Dendritic cell treated with granulocyte-macrophage colony-stimulating factor and Interleukin-4, amounts not matched to agents 40 ng/mL and 50 ng/mL, for 4 days (primary cell): ENCODE data around the gene OR6C75.
"Not testable (repeated sequence)": the region's sequence is repeated elsewhere in the genome, so short reads cannot be mapped to it uniquely, and the experiment has no call there.

Experiments used
- H3K27ac Mint-ChIP-seq: one replicate; pipeline ENCODE4 v1.8.0; 2022; ENCODE audit warnings: mild to moderate bottlenecking, mixed read lengths
- H3K27me3 Mint-ChIP-seq: one replicate; pipeline ENCODE4 v1.8.0; 2022; ENCODE audit warnings: mild to moderate bottlenecking, mixed read lengths
- H3K36me3 Mint-ChIP-seq: one replicate; pipeline ENCODE4 v1.8.0; 2022; ENCODE audit warnings: low read depth, mixed read lengths
- H3K4me1 Mint-ChIP-seq: one replicate; pipeline ENCODE4 v1.8.0; 2022; ENCODE audit warnings: low read depth, mixed read lengths
- H3K4me3 Mint-ChIP-seq: one replicate; pipeline ENCODE4 v1.8.0; 2022; ENCODE audit warnings: mild to moderate bottlenecking, moderate library complexity, mixed read lengths
- H3K9me3 Mint-ChIP-seq: one replicate; pipeline ENCODE4 v1.8.0; 2022; ENCODE audit warnings: mixed read lengths
- intact Hi-C: fragments of 100-400 bp; cut with micrococcal nuclease; formaldehyde crosslinking; loops from one replicate; pipeline ENCODE4 v1.15.0; 2022

The OR6C75 gene

GRCh38 chr12:55362675-55363074 lies at the start of gene OR6C75:
Gene OR6C75 (plus strand): TSS chr12:55362975. CDS start chr12:55365111, 2,136 bp downstream.
- no peaks in the 10 kb centered on the region for H3K36me3 Mint-ChIP-seq
- intact Hi-C loops, result no loop called here
- no peaks in the 10 kb centered on the region for H3K4me1 Mint-ChIP-seq
- H3K9me3 Mint-ChIP-seq, result no peaks in the 10 kb centered on the region
- H3K27ac Mint-ChIP-seq, result no peak within 1 kb of the TSS
- H3K27me3 Mint-ChIP-seq, result peaks cover 8% of the 10 kb centered on the region
- H3K4me3 Mint-ChIP-seq, result no peak within 1 kb of the TSS

DNA sequence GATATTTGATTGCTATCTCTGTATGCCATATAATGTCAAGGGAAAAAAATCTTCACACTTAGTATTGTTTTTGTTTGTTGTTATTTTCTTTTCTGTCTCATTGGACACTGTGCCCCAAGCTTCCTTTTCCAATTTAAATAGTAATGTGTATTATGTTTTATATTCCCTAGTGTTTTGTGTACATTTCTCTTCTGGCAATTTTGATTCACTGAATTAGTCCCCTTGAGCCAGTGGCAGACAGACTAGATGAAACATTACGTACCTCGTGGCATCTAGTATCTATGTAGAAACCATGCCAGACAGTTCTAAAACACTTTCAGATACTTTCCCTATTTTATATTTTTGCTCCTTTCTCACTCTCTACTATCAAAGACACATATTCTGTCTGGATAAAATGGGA lies 48.7 kb upstream of the OR6C75 start, which contains the start of gene OR6C1:
Gene OR6C1, plus strand, starts transcription at position 301 of the 400 bp plus-strand sequence. CDS start 6,257 bp downstream, outside the sequence.
- Mint-ChIP-seq H3K4me1 (no peaks in the 10 kb centered on the region), H3K27ac (no peak within 1 kb of the TSS), H3K4me3 (no peak within 1 kb of the TSS), H3K27me3 (peaks cover 2% of the 10 kb centered on the region), H3K9me3 (no peaks in the 10 kb centered on the region), H3K36me3 (no peaks in the 10 kb centered on the region)
- intact Hi-C loops, result no loop called here

DNA sequence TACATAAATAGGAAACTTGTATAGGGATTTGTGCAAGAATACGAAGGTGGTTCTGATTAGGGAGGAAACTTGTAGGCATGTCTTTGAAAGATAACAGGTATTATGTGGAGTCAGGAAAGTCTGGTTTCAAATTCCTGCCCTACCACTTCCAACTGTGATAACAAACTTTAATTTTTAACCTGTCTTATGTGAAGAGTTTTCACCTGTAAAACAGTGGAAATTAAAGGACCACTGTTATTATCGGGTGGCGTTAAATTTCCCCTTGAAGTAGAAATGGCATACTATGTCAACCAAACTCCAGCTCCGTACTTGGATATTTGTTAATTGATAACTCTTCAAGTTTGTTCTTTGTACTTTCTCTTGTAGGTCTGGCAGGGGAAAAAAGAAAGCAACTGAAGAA lies 42.6 kb upstream of the OR6C75 start:
- H3K27ac Mint-ChIP-seq, result no peak overlapping the region
- H3K27me3 Mint-ChIP-seq, result peaks cover 6% of the 10 kb centered on the region

DNA sequence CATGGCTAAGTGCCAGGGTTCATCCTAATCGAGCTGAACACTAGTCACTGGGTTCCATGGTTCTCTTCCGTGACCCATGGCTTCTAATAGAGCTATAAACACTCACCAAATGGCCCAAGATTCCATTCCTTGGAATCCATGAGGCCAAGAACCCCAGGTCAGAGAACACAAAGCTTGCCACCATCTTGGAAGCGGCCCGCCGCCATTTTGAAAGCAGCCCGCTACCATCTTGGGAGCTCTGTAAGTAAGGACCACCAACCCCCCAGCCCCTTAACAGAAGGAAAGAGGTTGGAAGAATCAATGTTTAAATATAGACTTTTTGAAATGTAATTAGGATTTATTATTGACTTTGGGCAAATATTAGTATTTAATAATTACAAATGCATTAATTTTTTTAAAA lies 37.0 kb upstream of the OR6C75 start:
- H3K4me3 Mint-ChIP-seq, H3K36me3 Mint-ChIP-seq, H3K27ac Mint-ChIP-seq, H3K9me3 Mint-ChIP-seq, intact Hi-C loops, H3K4me1 Mint-ChIP-seq, H3K27me3 Mint-ChIP-seq: not testable (repeated sequence)

More for the DNA sequence above, 42.6 kb upstream of the OR6C75 start:
- no peaks in the 10 kb centered on the region for H3K36me3 Mint-ChIP-seq
- H3K4me1 Mint-ChIP-seq, result no peaks in the 10 kb centered on the region
- H3K9me3 Mint-ChIP-seq, result no peaks in the 10 kb centered on the region
- H3K4me3 Mint-ChIP-seq, result no peak overlapping the region
- intact Hi-C loops, result no loop called here

- Mint-ChIP-seq H3K4me1 (no peaks in the 10 kb centered on the region), H3K9me3 (no peaks in the 10 kb centered on the region), H3K36me3 (no peaks in the 10 kb centered on the region), H3K27ac (no peak within 1 kb of the TSS), H3K27me3 (no peaks in the 10 kb centered on the region), H3K4me3 (no peak within 1 kb of the TSS)
- intact Hi-C loops, result no loop called here
Observed at GRCh38 chr12:55330446-55330845, 32.3 kb upstream of the OR6C75 start, which contains the start of gene OR6C3. Gene OR6C3 (plus strand): TSS chr12:55330746. CDS start chr12:55331701, 955 bp downstream.

GRCh38 chr12:55336002-55336401 lies 26.8 kb upstream of the OR6C75 start:
- intact Hi-C loops, result no loop called here
- Mint-ChIP-seq H3K36me3 (no peaks in the 10 kb centered on the region), H3K4me3 (no peak overlapping the region), H3K4me1 (no peaks in the 10 kb centered on the region), H3K9me3 (no peaks in the 10 kb centered on the region), H3K27ac (no peak overlapping the region), H3K27me3 (peaks cover 7% of the 10 kb centered on the region)

- H3K27ac Mint-ChIP-seq, H3K9me3 Mint-ChIP-seq, H3K27me3 Mint-ChIP-seq, intact Hi-C loops, H3K4me1 Mint-ChIP-seq, H3K4me3 Mint-ChIP-seq, H3K36me3 Mint-ChIP-seq: not testable (repeated sequence)
Observed at GRCh38 chr12:55355338-55355737, 7.4 kb upstream of the OR6C75 start.

- Mint-ChIP-seq H3K9me3 (no peaks in the 10 kb centered on the region), H3K36me3 (no peaks in the 10 kb centered on the region), H3K4me3 (no peak overlapping the region), H3K27me3 (peaks cover 4% of the 10 kb centered on the region), H3K4me1 (no peaks in the 10 kb centered on the region), H3K27ac (no peak overlapping the region)
- intact Hi-C loops, result no loop called here
Observed at GRCh38 chr12:55365086-55365485, 2.3 kb downstream of the OR6C75 start.

DNA sequence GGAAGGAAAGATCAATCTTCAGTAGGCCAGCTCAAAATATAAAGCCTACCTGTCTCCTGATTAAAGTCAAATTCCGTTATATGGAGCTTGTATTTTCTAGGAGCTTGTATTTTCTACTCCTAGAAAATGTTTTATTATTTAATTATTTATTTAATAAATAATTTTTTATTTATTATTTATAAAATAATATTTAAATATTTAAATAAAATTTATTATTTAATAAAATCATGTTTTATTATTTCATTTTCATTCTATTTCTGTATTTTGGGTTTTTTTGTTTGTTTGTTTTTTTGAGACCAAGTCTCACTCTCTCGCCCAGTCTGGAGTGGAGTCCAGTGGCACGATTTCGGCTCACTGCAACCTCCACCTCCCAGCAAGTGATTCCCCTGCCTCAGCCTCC lies 9.7 kb downstream of the OR6C75 start:
- no peaks in the 10 kb centered on the region for H3K36me3 Mint-ChIP-seq
- no peaks in the 10 kb centered on the region for H3K4me1 Mint-ChIP-seq
- no peak overlapping the region for H3K27ac Mint-ChIP-seq
- H3K4me3 Mint-ChIP-seq, result no peak overlapping the region
- intact Hi-C loops, result no loop called here
- H3K27me3 Mint-ChIP-seq, result no peaks in the 10 kb centered on the region
- no peaks in the 10 kb centered on the region for H3K9me3 Mint-ChIP-seq

DNA sequence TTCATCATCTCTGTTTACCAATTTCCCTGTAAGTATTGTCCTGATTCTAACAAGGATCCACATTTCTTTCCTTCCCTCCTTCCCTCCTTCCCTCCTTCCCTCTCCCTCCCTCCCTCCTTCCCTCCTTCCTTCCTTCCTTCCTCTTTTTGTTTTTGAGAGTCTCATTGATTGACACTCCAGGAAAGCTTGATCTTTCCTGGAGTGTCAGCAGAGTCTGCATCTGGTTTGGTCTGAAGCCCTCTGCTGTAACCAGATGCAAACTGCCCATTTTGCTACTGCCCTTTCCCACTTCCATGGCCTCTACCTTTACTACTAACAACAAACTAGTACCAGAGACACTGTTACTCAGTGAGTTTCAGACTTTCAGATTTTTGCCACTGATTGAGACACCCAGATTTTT lies 23.1 kb downstream of the OR6C75 start:
- peaks cover 1% of the 10 kb centered on the region for H3K27me3 Mint-ChIP-seq
- H3K4me3 Mint-ChIP-seq, result no peak overlapping the region
- no peaks in the 10 kb centered on the region for H3K9me3 Mint-ChIP-seq
- no peak overlapping the region for H3K27ac Mint-ChIP-seq
- H3K36me3 Mint-ChIP-seq, result no peaks in the 10 kb centered on the region
- intact Hi-C loops, result no loop called here
- no peaks in the 10 kb centered on the region for H3K4me1 Mint-ChIP-seq

- Mint-ChIP-seq H3K4me1 (no peaks in the 10 kb centered on the region), H3K4me3 (no peak overlapping the region), H3K36me3 (no peaks in the 10 kb centered on the region), H3K9me3 (no peaks in the 10 kb centered on the region), H3K27me3 (peaks cover 8% of the 10 kb centered on the region), H3K27ac (no peak overlapping the region)
- intact Hi-C loops, result no loop called here
Observed at GRCh38 chr12:55392032-55392795, 29.4 kb downstream of the OR6C75 start.

DNA sequence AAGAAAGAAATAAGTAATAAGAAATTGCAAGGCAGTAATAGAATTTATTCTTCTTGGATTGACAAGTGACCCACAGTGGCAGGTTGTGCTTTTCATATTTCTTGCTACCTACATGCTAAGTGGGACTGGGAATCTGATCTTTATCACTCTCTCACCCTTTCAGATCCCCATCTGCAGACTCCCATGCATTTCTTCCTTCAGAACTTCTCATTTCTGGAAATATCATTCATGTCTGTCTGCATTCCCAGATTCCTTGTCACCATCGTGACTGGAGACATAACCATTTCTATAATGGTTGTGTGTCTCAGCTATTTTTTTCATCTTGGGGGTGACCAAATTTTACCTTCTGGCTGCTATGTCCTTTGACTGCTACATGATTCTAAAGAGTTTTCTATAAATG lies 33.6 kb downstream of the OR6C75 start:
- intact Hi-C loops, result no loop called here
- H3K4me1 Mint-ChIP-seq, result no peaks in the 10 kb centered on the region
- no peak overlapping the region for H3K27ac Mint-ChIP-seq
- H3K36me3 Mint-ChIP-seq, result no peaks in the 10 kb centered on the region
- no peak overlapping the region for H3K4me3 Mint-ChIP-seq
- no peaks in the 10 kb centered on the region for H3K9me3 Mint-ChIP-seq
- peaks cover 10% of the 10 kb centered on the region for H3K27me3 Mint-ChIP-seq

- Mint-ChIP-seq H3K27me3 (peaks cover 10% of the 10 kb centered on the region), H3K4me3 (no peak within 1 kb of the TSS), H3K27ac (no peak within 1 kb of the TSS)
Observed at GRCh38 chr12:55400229-55400628, 37.5 kb downstream of the OR6C75 start, which contains the start of gene OR6C65. Gene OR6C65 (plus strand): TSS chr12:55400529. CDS start chr12:55400529, 0 bp downstream.

GRCh38 chr12:55407866-55408265 lies 45.1 kb downstream of the OR6C75 start:
- peaks cover 7% of the 10 kb centered on the region for H3K9me3 Mint-ChIP-seq
- intact Hi-C loops, result no loop called here

More at GRCh38 chr12:55400229-55400628, 37.5 kb downstream of the OR6C75 start, which contains the start of gene OR6C65:
- no peaks in the 10 kb centered on the region for H3K36me3 Mint-ChIP-seq
- no peaks in the 10 kb centered on the region for H3K9me3 Mint-ChIP-seq
- no peaks in the 10 kb centered on the region for H3K4me1 Mint-ChIP-seq
- intact Hi-C loops, result no loop called here

GRCh38 chr12:55409133-55409532 lies 46.4 kb downstream of the OR6C75 start:
- H3K36me3 Mint-ChIP-seq, H3K27ac Mint-ChIP-seq, intact Hi-C loops, H3K9me3 Mint-ChIP-seq, H3K4me1 Mint-ChIP-seq, H3K4me3 Mint-ChIP-seq: not testable (repeated sequence)
- peaks cover 15% of the 10 kb centered on the region for H3K27me3 Mint-ChIP-seq

More at GRCh38 chr12:55407866-55408265, 45.1 kb downstream of the OR6C75 start:
- Mint-ChIP-seq H3K27me3 (peaks cover 11% of the 10 kb centered on the region), H3K4me3 (no peak overlapping the region), H3K27ac (no peak overlapping the region), H3K36me3 (no peaks in the 10 kb centered on the region), H3K4me1 (no peaks in the 10 kb centered on the region)
